Left lung (tissue), 10 donors: ENCODE data around the gene NEURL1. TPM values are rescaled to one million over a fixed set of nuclear protein-coding genes. Genes with fewer than 3 reads are reported as not detected.

Experiments used
- ATAC-seq: fragments of 200-7000 bp; cut with Tn5 transposase; one replicate; pipeline ENCODE4 v1.9.1; 2020; ENCODE audit warnings: moderate library complexity
- DNase-seq, 4 donors: peaks; one replicate each; pipeline ENCODE4 v3.0.0-alpha.2; 2013 to 2020
- H3K27ac ChIP-seq, 2 donors: fragments of 200-600 bp; sonication (generic) in 1 of 2; one replicate each; pipeline versions ENCODE4 v1.5.0 to v1.8.0; 2020 to 2021
- H3K27me3 ChIP-seq, 2 donors: fragments of 200-600 bp; sonication (generic) in 1 of 2; one replicate each; pipeline versions ENCODE4 v1.5.0 to v1.8.0; 2020 to 2021
- H3K36me3 ChIP-seq, 2 donors: fragments of 200-600 bp; sonication (generic) in 1 of 2; one replicate each; pipeline versions ENCODE4 v1.5.0 to v1.8.0; 2020 to 2021
- H3K4me1 ChIP-seq, 2 donors: fragments of 200-600 bp; one replicate each; pipeline ENCODE4 v1.8.0; 2021
- H3K4me3 ChIP-seq, 2 donors: fragments of 200-600 bp; sonication (generic) in 1 of 2; one replicate each; pipeline versions ENCODE4 v1.5.0 to v1.8.0; 2020 to 2021; ENCODE audit warnings: mild to moderate bottlenecking in 1 of 2
- H3K9me3 ChIP-seq, 2 donors: fragments of 200-600 bp; sonication (generic) in 1 of 2; one replicate each; pipeline versions ENCODE4 v1.5.0 to v1.8.0; 2020 to 2021
- intact Hi-C, 2 donors: fragments of 100-400 bp; cut with DNase I; formaldehyde crosslinking; loops; one replicate each; pipeline versions ENCODE4 v1.11.2 to v1.14.2; 2022
- polyA plus RNA-seq, 6 donors: library from polyadenylated mRNA; unstranded; fragments of 120-200 nt; gene quantifications; one replicate each; pipeline ENCODE4 v1.2.1, GENCODE V29; 2013; ENCODE audit not compliant: insufficient read length in 6 of 6
- total RNA-seq, 2 donors: library from RNA; stranded (reverse); fragmentation: NEBNext Ultra II Directional; extraction: Animal tissue kit (Norgen Biotek cat#: 25700); gene quantifications; one replicate each; pipeline ENCODE4 v1.2.1, GENCODE V29; 2021
- TF ChIP-seq, protein P1 (sequence below), 2 donors: fragments of 200-600 bp; sonication (generic) in 1 of 2; IDR thresholded peaks; one replicate each; pipeline versions ENCODE4 v1.5.0 to v1.8.0; 2021; ENCODE audit warnings: antibody characterized with exemption in 2 of 2
- donor health status: DM: no; HTN: yes; CAD: no.
- donor health status: DM: no; HTN: no; CAD: no.

Gene NEURL1
- total and polyA plus RNA-seq, 8 donors = 0.76 to 2.1 (median 1.4) TPM

DNA sequence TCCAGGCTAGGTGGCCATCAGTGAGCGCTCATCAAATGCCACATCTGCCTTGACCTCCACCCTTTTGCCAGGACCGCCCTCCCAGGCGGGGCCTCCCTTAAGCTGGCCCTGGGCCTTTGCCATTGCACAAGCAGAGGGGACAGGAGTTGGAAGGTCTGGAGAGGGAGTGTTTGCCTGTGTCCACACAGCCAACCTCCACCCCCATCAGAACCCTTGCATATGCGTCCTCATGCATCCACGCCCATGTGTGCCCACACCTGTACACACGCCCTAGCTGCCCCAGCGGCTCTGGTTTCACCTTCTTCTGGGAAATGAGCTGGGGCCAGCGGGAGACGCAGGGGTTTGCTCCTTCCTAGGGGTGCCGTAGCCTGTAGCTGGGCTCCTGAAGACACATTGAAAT, 64.0 kb downstream of the NEURL1 start:
- DNase-seq (no peak), ATAC-seq (no peak)
- no peaks in the 10 kb centered on the region for H3K9me3 ChIP-seq
- intact Hi-C loops = no loop called here
- peaks cover 0 to 12% of the 10 kb centered on the region in 2 donors for H3K4me1 ChIP-seq
- TF ChIP-seq, protein P1, sequence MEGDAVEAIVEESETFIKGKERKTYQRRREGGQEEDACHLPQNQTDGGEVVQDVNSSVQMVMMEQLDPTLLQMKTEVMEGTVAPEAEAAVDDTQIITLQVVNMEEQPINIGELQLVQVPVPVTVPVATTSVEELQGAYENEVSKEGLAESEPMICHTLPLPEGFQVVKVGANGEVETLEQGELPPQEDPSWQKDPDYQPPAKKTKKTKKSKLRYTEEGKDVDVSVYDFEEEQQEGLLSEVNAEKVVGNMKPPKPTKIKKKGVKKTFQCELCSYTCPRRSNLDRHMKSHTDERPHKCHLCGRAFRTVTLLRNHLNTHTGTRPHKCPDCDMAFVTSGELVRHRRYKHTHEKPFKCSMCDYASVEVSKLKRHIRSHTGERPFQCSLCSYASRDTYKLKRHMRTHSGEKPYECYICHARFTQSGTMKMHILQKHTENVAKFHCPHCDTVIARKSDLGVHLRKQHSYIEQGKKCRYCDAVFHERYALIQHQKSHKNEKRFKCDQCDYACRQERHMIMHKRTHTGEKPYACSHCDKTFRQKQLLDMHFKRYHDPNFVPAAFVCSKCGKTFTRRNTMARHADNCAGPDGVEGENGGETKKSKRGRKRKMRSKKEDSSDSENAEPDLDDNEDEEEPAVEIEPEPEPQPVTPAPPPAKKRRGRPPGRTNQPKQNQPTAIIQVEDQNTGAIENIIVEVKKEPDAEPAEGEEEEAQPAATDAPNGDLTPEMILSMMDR (IDR thresholded peaks at IDR 0.05) = no peak
- H3K36me3 ChIP-seq = no peaks in the 10 kb centered on the region
- H3K27me3 ChIP-seq = peaks cover 5 to 51% of the 10 kb centered on the region in 2 donors
- H3K27ac ChIP-seq = no peak overlapping the region
- no peak overlapping the region for H3K4me3 ChIP-seq

DNA sequence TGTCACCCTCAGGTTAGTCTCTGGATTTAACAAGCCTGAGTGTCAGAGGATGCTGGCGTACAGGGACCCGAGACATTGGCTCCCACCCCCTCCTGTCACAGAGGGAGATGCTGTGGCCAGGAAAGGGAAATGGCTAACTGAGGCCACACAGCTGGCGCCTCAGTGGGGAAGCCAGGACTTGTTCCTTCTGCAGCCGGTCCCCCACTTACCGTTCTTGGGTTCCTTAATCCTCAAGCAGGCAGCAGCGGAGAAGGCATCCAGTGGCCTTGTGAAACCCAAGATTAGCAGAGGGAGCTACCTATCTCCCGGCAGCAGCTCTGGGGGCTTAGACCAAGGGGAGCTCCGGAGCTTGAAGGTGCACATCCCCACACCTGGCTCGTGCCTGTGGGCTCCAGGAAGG, 65.4 kb downstream of the NEURL1 start:
- intact Hi-C loops = no loop called here
- TF ChIP-seq, protein P1 (IDR thresholded peaks at IDR 0.05) = no peak
- Histone ChIP-seq H3K36me3 (no peaks in the 10 kb centered on the region), H3K27me3 (peaks cover 5 to 48% of the 10 kb centered on the region in 2 donors), H3K4me1 (peaks cover 0 to 12% of the 10 kb centered on the region in 2 donors), H3K4me3 (no peak overlapping the region), H3K9me3 (no peaks in the 10 kb centered on the region), H3K27ac (no peak overlapping the region)
- ATAC-seq = no peak
- DNase-seq = no peak

DNA sequence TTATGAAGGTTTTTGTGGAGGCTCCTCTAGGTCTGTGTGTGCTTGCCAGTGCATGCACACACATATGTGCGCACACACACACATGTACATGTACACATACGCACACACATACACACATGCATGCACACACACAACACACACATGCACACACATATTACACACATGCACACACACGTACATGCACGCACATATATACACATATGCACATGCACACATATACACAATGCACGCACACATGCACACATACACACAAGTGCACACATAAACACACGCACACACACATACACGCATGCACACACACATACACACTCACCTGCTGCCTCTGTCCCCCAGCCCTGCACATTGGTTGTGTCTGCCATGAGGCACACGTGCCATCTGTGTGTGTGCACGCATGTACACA, 66.3 kb downstream of the NEURL1 start:
- DNase-seq (no peak), ATAC-seq (no peak)
- Histone ChIP-seq H3K27ac (no peak overlapping the region), H3K27me3 (peaks cover 5 to 40% of the 10 kb centered on the region in 2 donors), H3K36me3 (no peaks in the 10 kb centered on the region), H3K9me3 (no peaks in the 10 kb centered on the region), H3K4me3 (no peak overlapping the region), H3K4me1 (peaks cover 0 to 12% of the 10 kb centered on the region in 2 donors)
- intact Hi-C loops = no loop called here
- TF ChIP-seq, protein P1 (IDR thresholded peaks at IDR 0.05) = no peak

DNA sequence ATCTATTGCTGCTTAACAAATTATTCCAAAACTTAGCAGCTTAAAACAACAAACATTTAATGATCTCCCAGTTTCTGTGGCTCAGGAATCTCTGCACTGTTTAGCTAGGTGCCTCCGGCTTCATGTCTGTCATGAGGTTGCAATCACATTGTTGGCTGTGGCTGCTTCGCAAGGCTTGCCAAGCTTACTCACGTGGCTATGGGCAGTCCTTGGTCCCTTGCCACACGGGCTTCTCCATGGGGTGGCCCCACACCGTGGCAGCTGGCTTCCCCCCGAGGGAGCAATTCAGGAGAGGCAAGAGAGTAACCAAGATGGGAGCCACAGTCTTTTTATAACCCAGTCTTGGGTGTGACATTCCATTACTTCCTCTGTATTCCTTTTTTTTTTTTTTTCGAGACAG, 67.4 kb downstream of the NEURL1 start:
- Histone ChIP-seq H3K36me3 (no peaks in the 10 kb centered on the region), H3K9me3 (no peaks in the 10 kb centered on the region), H3K27me3 (peaks cover 2 to 36% of the 10 kb centered on the region in 2 donors), H3K27ac (no peak overlapping the region), H3K4me1 (peaks cover 0 to 4% of the 10 kb centered on the region in 2 donors), H3K4me3 (no peak overlapping the region)
- TF ChIP-seq, protein P1 (IDR thresholded peaks at IDR 0.05) = no peak
- intact Hi-C loops = no loop called here
- ATAC-seq (no peak), DNase-seq (no peak)

DNA sequence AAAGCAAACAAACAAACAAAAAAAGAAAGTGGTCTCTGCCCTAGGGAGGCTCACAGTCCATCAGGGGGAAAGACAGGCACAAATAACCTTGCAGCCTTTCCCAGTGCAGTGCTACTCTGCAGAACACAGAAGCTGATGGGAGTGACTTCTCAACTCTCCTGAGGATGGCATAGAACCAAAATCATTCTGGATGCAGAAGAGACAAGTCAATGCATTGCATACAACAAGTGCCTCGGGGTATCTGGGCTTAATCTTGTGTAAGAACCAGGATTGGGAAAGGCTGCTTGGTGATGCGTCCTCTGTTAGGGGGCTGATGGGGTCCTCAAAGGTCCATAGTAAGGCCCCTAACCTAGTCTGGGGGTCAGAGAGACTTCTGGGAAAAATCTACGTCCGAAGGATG, 68.9 kb downstream of the NEURL1 start:
- Histone ChIP-seq H3K27me3 (peaks cover 0 to 21% of the 10 kb centered on the region in 2 donors), H3K36me3 (no peaks in the 10 kb centered on the region), H3K9me3 (no peaks in the 10 kb centered on the region), H3K4me3 (no peak overlapping the region), H3K4me1 (no peaks in the 10 kb centered on the region), H3K27ac (no peak overlapping the region)
- DNase-seq (no peak), ATAC-seq (no peak)
- intact Hi-C loops = no loop called here
- TF ChIP-seq, protein P1 (IDR thresholded peaks at IDR 0.05) = no peak
